IMR-90 (cell line): ENCODE measurements around the gene XAB2.

Experiments
- CEBPB ChIP-seq: IDR thresholded peaks from 2 replicates; pipeline ENCODE4 v1.6.1; 2012; ENCODE audit warnings: low read depth, low read length, improper control_type of control experiment
- FOS ChIP-seq: fragments of 150-350 bp; IDR thresholded peaks from 2 replicates; pipeline ENCODE4 v1.6.1; 2016; ENCODE audit warnings: low read depth, low read length
- MAFK ChIP-seq: IDR thresholded peaks from 2 replicates; pipeline ENCODE4 v1.6.1; 2012; ENCODE audit warnings: low read depth, low read length, improper control_type of control experiment
- NFE2L2 ChIP-seq: fragments of 150-350 bp; IDR thresholded peaks from 2 replicates; pipeline ENCODE4 v1.6.1; 2016; ENCODE audit warnings: low read depth, mild to moderate bottlenecking, low read length
- POLR2A ChIP-seq: IDR thresholded peaks from 2 replicates; pipeline ENCODE4 v1.6.1; 2012; ENCODE audit warnings: mild to moderate bottlenecking, low read depth, low read length
- RAD21 ChIP-seq: IDR thresholded peaks from 2 replicates; pipeline ENCODE4 v1.6.1; 2012; ENCODE audit warnings: low read length, improper control_type of control experiment
- RCOR1 ChIP-seq: IDR thresholded peaks from 2 replicates; pipeline ENCODE4 v1.6.1; 2012; ENCODE audit warnings: mild to moderate bottlenecking, low read length, improper control_type of control experiment; ENCODE audit not compliant: insufficient replicate concordance
- RFX5 ChIP-seq: IDR thresholded peaks from 2 replicates; pipeline ENCODE4 v1.8.0; 2012; ENCODE audit warnings: low read depth, mild to moderate bottlenecking, low read length, moderate library complexity
- TF ChIP-seq, protein P1 (sequence below): fragments of 150-350 bp; IDR thresholded peaks from 2 replicates; pipeline ENCODE4 v1.6.1; 2017; ENCODE audit warnings: mild to moderate bottlenecking, antibody characterized with exemption, low read length, low read depth
- TF ChIP-seq, protein P2 (sequence below): conservative IDR thresholded peaks from 2 replicates; pipeline ENCODE4 v1.5.1; 2012; ENCODE audit warnings: mild to moderate bottlenecking, low read depth, low read length, improper control_type of control experiment
- TF ChIP-seq, protein P3 (sequence below): fragments of 150-350 bp; IDR thresholded peaks from 2 replicates; pipeline ENCODE4 v1.6.1; 2016; ENCODE audit warnings: low read depth, mild to moderate bottlenecking, low read length, moderate library complexity, borderline replicate concordance

DNA sequence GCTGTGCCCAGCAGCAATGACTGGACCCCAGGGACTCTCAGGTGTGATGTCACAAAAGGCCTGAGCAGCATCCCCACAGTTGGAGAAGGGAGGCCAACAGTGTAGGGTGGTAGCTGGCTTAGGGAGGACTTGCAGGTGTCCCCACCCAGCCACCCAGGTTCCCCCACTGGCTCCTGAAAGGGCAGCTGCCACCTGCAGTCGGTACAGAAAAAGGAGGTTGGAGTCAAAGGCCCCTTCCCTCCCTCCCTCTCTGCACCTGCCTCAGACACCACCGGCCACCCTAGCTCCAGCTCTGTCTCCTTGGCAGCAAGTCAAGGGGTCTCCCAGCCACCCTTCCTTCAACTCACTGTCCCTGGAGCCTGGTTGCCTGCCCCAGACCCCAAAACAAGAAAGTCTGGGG, 4.4 kb upstream of the XAB2 start, which contains the start of gene PCP2:
- TF ChIP-seq, protein P1, sequence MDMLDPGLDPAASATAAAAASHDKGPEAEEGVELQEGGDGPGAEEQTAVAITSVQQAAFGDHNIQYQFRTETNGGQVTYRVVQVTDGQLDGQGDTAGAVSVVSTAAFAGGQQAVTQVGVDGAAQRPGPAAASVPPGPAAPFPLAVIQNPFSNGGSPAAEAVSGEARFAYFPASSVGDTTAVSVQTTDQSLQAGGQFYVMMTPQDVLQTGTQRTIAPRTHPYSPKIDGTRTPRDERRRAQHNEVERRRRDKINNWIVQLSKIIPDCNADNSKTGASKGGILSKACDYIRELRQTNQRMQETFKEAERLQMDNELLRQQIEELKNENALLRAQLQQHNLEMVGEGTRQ, result no peak
- TF ChIP-seq RAD21, result no peak
- TF ChIP-seq, protein P2, sequence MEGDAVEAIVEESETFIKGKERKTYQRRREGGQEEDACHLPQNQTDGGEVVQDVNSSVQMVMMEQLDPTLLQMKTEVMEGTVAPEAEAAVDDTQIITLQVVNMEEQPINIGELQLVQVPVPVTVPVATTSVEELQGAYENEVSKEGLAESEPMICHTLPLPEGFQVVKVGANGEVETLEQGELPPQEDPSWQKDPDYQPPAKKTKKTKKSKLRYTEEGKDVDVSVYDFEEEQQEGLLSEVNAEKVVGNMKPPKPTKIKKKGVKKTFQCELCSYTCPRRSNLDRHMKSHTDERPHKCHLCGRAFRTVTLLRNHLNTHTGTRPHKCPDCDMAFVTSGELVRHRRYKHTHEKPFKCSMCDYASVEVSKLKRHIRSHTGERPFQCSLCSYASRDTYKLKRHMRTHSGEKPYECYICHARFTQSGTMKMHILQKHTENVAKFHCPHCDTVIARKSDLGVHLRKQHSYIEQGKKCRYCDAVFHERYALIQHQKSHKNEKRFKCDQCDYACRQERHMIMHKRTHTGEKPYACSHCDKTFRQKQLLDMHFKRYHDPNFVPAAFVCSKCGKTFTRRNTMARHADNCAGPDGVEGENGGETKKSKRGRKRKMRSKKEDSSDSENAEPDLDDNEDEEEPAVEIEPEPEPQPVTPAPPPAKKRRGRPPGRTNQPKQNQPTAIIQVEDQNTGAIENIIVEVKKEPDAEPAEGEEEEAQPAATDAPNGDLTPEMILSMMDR, result no peak
- TF ChIP-seq POLR2A, result no peak
- no peak for TF ChIP-seq CEBPB
- TF ChIP-seq, protein P3, sequence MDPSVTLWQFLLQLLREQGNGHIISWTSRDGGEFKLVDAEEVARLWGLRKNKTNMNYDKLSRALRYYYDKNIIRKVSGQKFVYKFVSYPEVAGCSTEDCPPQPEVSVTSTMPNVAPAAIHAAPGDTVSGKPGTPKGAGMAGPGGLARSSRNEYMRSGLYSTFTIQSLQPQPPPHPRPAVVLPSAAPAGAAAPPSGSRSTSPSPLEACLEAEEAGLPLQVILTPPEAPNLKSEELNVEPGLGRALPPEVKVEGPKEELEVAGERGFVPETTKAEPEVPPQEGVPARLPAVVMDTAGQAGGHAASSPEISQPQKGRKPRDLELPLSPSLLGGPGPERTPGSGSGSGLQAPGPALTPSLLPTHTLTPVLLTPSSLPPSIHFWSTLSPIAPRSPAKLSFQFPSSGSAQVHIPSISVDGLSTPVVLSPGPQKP, result no peak
- no peak for TF ChIP-seq FOS
- TF ChIP-seq MAFK, result no peak
- no peak for TF ChIP-seq RFX5
- TF ChIP-seq NFE2L2, result no peak
- TF ChIP-seq RCOR1, result no peak
